ENCODE measurements around the gene ABCB4.

The ABCB4 gene

GRCh38 chr7:87499494-87499893 is 24.0 kb upstream of the ABCB4 start:
- TF ChIP-seq CTCF (IDR thresholded peaks at IDR 0.05; ENCODE audit: borderline replicate concordance, insufficient read depth, low read depth, low read length) = no peak

GRCh38 chr7:87498893-87499292 is 23.4 kb upstream of the ABCB4 start:
- TF ChIP-seq CTCF (IDR thresholded peaks at IDR 0.05; ENCODE audit: borderline replicate concordance, insufficient read depth, low read depth, low read length) = no peak
- H3K4me3 ChIP-seq (ENCODE audit: low read depth, low read length) = no peak overlapping the region

More at GRCh38 chr7:87499494-87499893, 24.0 kb upstream of the ABCB4 start:
- H3K4me3 ChIP-seq (ENCODE audit: low read depth, low read length) = no peak overlapping the region

DNA sequence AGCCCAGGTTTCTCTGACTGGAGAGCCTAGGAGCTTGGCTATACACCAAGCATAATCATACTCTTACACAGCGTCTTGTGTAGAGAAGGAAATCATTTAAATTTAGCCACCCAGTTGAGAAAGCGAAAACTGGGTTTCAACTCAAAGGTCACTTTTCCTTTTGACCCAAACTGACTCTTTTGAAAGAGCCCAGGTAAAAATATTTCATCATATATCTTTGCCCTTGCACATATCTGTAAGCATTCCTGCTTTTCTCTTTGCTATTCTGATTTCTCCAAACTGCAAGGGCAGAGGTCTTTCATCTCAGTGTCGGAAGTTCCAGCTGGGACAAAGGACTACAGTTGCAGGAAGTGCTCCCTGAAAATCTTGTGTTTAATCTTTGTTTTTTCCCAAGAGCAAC is 22.0 kb upstream of the ABCB4 start:
- no peak overlapping the region for H3K4me3 ChIP-seq (ENCODE audit: low read depth, low read length)
- no peak for TF ChIP-seq CTCF (IDR thresholded peaks at IDR 0.05; ENCODE audit: borderline replicate concordance, insufficient read depth, low read depth, low read length)

DNA sequence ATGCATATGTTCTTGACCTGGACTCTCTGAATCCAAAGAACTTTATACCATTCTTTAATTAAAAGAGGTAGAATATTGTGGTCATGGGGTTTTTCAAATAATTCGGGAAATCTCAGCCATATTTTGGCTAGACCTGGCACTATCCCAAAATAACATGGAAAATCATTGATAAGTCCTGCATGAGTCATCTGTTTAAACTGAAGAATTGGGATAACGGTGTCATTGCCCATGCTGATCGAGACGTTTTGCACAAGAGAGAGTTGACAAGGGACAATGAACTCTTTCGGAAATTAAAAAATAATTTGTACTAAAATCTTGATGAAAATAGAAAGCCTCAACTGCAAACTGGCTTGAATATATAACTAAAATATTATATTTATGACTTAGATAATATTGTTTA is 19.9 kb upstream of the ABCB4 start:
- no peak overlapping the region for H3K4me3 ChIP-seq (ENCODE audit: low read depth, low read length)
- no peak for TF ChIP-seq CTCF (IDR thresholded peaks at IDR 0.05; ENCODE audit: borderline replicate concordance, insufficient read depth, low read depth, low read length)

DNA sequence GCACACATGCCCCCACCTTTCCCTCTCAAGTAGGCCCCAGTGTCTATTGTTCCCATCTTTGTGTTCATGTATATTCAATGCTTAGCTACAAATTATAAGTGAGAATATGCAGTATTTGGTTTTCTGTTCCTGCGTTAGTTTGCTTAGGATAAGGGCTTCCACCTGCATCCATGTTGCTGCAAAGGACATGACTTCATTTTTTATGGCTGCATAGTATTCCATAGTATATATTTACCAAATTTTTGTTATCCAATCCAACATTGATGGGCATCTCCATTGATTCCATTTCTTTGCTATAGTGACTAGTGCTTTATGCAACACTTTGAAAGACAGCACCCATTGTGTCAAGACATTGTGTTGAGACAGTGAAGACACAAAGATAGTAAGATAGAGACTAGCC is 19.0 kb upstream of the ABCB4 start:
- no peak overlapping the region for H3K4me3 ChIP-seq (ENCODE audit: low read depth, low read length)
- no peak for TF ChIP-seq CTCF (IDR thresholded peaks at IDR 0.05; ENCODE audit: borderline replicate concordance, insufficient read depth, low read depth, low read length)

DNA sequence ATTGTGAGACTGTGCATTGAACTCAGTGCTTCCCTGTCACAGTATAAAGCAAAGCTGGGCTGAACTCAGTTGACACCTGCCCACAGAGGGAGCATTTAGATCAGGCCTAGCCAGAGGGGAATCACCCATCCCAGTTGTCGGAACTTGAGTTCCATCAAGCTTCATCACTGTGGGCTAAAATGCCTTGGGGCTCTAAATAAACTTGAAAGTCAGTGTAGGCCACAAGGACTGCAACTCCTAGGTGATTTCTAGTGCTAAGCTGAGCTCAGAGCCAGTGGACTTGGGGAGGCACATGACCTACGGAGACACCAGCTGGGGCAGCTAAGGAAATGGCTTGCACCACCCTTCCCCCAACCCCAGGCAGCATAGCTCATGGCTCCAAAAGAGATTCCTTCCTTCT is 7.7 kb upstream of the ABCB4 start:
- H3K4me3 ChIP-seq (ENCODE audit: low read depth, low read length) = no peak overlapping the region
- TF ChIP-seq CTCF (IDR thresholded peaks at IDR 0.05; ENCODE audit: borderline replicate concordance, insufficient read depth, low read depth, low read length) = no peak

DNA sequence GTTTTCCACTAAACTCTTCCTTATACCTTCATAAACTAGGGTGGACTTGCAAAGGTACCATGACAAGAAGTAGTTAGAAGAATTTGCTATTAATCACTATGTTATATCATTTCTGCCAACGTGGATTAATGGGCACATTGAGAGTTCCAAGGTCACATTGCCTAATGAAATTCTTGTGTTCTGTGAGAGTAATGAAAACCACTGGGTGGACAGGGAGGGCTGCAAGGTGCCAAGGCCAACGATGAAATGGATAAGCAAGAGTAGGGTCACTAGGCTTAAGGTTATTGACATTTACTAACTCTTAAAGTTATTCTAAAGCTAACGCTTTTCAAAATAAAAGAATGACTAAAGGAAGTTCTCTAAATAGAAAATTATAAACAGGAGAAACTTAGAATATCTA is 6.6 kb upstream of the ABCB4 start:
- H3K4me3 ChIP-seq (ENCODE audit: low read depth, low read length) = no peak overlapping the region
- TF ChIP-seq CTCF (IDR thresholded peaks at IDR 0.05; ENCODE audit: borderline replicate concordance, insufficient read depth, low read depth, low read length) = no peak
